GM15510 (cell line): ENCODE results near the gene STX5.
A peak's percentile ranks its signal among the peaks of the same experiment; 100 is the strongest.

Experiments used
- POLR2A ChIP-seq: IDR thresholded peaks from 3 replicates; pipeline ENCODE4 v1.6.1; 2011; ENCODE audit warnings: borderline replicate concordance; ENCODE audit not compliant: insufficient read length; ENCODE audit errors: extremely low read depth

The STX5 gene, protein sequence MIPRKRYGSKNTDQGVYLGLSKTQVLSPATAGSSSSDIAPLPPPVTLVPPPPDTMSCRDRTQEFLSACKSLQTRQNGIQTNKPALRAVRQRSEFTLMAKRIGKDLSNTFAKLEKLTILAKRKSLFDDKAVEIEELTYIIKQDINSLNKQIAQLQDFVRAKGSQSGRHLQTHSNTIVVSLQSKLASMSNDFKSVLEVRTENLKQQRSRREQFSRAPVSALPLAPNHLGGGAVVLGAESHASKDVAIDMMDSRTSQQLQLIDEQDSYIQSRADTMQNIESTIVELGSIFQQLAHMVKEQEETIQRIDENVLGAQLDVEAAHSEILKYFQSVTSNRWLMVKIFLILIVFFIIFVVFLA

DNA sequence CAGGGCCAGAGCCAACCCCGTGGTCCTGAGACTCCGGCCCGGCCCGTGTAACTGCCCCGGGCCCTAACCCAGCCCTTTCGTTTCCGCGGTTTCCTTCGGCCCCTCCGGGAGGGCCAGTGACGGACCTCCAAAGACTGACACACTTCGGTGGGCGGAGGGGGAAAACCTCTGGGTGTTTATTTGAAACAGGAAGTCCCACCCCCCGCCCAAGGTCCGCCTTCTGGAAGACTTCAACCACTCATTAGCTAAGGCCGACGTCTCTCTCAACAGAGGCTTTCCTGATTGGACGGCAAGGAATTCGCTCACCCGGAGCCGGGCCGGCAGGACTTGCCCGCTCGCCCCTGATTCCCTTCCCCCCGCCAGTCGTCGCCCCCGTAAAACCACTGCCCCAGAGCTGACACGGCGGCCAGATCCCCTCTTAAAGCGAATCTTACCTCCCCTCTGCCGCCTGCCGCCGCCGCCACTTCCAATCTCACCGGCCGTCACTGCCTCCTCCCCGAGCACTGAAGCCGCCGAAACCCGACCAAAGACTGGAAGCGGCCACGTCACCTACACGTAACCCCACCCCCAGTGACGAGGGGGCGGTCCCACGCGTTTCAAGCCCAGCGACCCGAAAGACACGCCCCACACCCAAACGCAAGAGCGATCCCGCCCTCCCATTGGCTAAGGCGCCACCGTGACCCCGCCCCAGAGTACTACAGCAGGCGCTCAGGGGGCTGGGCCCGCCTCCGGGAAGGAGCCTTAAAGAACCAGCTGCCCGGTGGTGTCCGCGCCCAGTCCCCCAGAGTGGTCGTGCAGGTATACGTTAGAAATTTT lies at the start of gene STX5:
TSS of gene STX5 (minus strand) at position 532 of the 816 bp plus-strand sequence. CDS start 808 bp downstream, outside the sequence.
- peak; percentile 68 for TF ChIP-seq POLR2A

DNA sequence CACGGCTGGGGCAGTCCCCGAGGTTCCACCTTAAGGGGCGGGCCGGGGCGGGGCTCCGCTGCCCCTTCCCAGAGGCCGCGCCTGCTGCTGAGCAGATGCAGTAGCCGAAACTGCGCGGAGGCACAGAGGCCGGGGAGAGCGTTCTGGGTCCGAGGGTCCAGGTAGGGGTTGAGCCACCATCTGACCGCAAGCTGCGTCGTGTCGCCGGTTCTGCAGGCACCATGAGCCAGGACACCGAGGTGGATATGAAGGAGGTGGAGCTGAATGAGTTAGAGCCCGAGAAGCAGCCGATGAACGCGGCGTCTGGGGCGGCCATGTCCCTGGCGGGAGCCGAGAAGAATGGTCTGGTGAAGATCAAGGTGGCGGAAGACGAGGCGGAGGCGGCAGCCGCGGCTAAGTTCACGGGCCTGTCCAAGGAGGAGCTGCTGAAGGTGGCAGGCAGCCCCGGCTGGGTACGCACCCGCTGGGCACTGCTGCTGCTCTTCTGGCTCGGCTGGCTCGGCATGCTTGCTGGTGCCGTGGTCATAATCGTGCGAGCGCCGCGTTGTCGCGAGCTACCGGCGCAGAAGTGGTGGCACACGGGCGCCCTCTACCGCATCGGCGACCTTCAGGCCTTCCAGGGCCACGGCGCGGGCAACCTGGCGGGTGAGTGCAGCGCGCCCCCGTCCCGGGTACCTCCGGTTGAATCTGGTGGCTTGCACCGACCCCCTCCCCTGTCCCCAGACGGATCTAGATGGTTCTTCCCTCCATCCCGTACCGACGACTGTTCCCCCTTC lies 49.1 kb upstream of the STX5 start, which contains the start of gene SLC3A2:
TSS of gene SLC3A2 (plus strand) at position 94 of the 776 bp plus-strand sequence. CDS start at position 222, 128 bp downstream.
- TF ChIP-seq POLR2A = peak; percentile 98

DNA sequence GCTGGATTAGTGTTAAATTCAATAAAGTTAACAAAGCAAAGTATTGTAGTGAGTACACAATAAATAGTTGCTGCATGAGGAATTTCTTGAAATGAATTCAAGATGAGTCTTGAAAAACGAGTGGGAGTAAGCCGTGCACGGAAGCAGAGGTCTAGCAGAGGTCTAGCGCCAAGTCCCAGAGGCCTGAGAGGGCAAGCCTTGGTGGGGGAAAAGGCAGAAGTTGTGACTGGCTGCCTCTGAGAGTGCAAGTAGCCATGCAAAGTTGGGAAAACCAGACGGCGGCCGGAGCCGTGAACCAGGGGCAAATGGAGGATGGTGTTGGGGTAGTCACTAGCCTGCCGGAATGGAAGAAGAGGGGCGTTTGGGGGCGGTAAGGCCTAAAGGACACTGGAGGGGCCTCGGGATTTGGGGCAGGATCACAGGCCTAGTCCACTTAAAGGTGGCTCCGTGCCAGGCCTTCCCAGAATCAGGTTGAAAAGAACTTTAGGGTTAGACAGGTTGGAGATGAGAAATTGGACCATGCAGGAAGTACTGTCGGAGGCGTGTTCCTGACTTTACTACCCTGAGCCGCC lies 48.5 kb upstream of the STX5 start:
- TF ChIP-seq POLR2A = no peak

DNA sequence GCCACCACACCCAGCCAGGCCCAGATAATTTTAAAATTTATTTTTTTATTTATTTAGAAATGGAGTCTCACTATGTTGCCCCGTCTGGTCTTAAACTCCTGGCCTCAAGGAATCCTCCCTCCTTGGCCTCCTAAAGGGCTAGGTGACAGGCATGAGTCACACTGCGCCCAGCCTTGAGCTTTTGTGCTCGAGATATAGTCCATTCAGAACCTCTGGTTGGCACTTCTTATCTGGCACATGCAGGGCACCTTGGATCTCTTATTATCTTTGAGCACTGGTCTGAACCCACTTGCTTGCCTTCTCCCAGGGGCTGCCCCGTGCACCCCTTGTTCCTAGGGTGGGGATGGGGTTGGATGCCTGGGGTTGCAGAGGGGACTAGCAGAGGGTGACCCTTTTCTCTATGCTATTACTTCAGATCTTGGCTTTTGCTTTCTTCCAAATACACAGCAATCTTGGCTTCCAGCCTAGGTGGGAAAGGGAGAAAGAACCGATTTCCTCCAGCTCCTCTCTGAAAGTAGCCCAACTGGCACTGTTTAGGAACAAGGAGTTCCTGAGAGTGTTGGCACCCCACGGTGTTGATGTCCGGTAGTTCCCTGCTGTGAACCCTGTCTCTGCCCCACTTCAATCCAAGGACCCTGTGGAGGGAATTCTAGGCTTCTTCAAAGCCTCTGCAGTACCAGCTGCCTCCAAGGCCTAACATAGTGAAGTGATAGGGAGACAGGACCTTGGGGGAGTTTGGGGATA lies 47.6 kb upstream of the STX5 start:
- no peak for TF ChIP-seq POLR2A

DNA sequence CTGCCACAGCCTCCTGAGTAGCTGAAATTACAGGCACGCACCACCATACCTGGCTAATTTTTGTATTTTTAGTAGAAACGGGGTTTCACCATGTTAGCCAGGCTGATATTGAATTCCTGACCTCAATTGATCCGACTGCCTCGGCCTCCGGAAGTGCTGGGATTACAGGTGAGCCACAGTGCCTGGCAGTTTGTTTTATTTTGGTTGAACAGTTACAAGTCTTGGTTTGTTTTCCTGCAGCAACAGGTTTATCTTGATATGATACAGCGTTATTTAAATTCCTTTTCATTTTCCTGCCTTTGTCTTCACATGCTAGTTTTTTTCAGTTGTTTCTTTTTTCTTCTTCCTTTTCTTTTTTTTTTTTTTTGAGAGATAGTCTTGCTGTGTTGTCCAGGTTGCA lies 44.9 kb upstream of the STX5 start:
- TF ChIP-seq POLR2A = no peak

DNA sequence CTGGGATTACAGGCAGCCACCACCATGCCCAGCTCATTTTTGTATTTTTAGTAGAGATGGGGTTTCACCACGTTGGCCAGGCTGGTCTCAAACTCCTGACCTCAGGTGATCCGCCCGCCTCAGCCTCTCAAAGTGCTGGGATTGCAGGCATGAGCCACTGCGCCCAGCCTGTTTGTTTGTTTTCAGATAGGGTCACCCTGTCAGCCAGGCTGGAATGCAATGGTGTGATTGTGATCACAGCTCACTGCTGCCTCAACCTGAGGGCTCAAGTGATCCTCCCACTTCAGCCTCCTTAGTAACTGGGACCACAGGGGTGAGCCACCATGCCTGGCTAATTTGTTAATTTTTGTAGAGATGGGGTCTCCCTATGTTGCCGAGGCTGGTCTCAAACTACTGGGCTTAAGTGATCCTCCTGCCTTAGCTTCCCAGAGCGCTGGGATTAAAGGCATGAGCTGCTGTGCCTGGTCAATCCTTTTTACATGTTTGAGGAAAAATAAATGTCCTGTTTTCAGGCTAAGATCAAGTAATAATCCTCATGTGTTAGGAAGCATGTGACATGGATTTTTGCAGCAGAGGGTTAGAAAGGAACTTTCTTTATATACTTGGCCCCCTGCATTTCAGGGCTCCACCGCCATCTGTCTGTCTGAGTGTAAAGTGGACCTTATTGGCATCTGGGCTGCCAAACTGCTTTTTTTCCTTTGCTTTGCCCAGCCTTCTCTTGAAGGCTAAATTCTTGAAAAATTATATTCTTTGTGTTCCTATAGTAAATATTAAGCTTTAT lies 44.0 kb upstream of the STX5 start:
- TF ChIP-seq POLR2A = no peak

DNA sequence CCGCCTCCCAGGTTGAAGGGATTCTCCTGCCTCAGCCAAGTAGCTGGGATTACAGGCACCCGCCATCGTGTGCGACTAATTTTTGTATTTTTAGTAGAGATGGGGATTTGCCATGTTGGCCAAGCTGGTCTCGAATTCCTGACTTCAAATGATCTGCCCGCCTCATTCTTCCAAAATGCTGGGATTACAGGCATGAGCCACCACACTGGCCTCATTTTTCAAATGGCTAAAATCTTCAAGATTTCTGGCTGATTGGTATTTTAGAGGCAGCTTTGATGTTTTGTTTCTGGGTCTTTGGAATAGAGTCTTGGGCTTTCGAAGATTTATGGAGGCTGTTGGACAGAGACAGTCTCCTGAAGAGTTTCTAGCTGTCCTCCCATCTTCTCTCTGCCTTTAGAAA lies 43.0 kb upstream of the STX5 start:
- TF ChIP-seq POLR2A = no peak

DNA sequence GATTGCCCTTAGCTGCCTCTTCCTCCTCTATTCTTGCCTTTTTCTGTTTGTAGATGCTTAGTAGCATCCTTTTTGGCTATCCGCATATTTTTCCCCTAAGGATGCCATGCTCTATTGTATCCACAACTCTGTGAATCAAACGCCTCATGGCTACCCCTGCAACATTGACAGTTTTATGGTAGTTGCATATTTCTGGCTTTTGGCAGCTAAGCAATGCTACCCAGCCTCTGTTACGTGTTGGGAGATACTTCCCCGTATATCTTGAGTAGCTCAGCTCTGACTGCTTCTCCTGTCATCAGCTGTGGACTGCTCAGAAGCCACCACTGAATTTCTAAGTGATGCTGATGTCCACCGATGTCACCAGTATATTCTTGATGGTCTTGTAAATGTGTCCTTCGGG lies 33.8 kb upstream of the STX5 start:
- no peak for TF ChIP-seq POLR2A

DNA sequence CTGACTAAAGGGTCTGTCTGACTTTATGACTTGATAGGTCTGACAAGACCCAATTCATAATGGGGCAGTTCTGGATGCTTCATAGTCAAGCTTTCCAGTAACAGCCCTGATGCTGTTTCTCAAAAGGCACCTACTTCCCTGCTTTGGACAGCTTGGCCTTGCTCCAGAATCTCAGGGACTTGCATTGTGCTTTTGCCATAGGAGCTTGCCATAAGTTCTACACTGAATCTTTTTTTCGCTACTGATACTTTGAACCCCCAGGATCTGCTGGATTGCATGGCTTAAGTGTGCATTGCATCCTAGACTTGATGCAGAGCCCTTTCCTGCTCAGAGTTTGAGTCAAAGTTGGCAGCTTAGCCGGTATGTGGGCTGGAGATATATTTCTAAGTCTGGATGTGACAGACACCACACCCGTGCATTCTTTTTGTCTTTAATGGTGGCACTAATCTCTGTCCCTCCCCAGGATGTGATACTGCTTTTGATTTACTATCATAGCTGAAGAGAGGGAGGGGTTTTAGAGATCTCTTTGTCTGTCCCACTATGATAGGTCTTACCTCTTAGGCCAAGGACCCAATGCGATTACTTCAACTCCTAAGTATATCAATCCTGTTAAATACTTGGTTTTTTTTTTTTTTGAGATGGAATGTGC lies 32.0 kb upstream of the STX5 start:
- TF ChIP-seq POLR2A = no peak

DNA sequence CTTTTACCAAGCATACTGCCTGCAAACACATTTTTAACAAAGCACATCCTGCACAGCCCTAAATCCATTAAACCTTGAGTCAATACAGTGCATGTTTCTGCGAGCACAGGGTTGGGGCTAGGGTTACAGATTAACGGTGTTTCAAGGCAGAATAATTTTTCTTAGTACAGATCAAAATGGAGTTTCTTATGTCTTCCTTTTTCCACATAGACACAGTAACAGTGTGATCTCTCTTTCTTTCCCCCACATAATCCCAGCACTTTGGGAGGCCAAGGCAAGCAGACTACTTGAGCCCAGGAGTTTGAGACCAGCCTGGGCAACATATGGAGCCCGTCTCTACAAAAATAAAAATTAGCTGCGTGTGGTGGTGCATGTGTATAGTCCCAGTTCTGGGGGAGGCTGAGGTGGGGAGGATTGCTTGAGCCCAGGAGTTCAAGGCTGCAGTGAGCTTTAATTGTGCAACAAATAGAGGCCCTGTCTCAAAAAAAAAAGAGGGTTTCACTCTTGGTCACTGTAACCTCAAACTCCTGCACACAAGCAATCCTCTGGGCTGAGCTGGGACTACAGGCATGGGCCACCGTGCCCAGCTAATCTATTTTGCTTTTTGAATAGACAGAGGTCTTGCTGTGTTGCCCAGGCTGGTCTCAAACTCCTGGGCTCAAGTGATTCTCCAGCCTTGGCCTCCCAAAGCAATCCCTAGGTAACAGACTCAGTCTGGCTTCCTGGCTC lies 29.1 kb upstream of the STX5 start:
- TF ChIP-seq POLR2A = no peak

DNA sequence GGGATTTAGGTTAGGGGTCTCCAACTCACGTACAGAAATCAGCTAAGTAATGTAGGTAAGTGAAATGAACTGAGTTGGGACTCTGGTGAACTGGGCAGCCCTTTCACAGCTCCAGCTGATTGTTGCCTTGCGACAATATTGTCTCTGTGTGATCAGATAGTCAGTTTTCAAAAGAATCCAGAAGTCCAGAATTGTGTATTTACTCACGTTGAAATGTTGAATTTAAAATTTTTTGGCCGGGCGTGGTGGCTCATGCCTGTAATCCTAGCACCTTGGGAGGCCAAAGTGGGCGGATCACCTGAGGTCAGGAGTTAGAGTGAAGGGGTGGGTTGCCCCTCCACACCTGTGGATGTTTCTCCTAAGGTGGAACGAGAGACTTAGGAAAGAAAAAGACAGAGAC lies 26.4 kb upstream of the STX5 start:
- no peak for TF ChIP-seq POLR2A

DNA sequence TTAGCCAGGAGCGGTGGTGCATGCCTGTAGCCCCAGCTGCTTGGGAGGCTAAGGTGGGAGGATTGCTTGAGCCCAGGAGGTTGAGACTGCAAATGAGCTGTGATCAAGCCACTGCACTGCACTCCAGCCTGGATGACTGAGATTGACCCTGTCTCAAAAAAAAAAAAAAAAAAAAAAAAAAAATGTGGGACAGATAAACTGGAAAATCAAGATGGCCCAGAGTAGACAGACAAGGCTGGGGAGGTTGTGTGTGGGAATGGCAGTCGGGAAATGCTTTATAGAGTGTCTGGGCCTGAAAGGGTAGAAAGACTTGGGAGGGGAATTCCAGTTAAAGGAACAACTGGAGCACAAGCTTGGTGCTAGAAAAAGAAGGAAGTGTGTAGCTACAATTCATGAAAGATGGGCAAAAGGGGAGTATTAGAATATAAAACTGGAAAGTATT lies 25.7 kb upstream of the STX5 start:
- TF ChIP-seq POLR2A = no peak
